ENCODE measurements around the gene MGLL. TPM values are rescaled to one million over a fixed set of nuclear protein-coding genes. Genes with fewer than 3 reads are reported as not detected.

MGLL gene
- total and polyA plus RNA-seq, 9 donors = 4.5 to 22.4 (median 13.3) TPM

GRCh38 chr3:127812151-127812550, 10.2 kb downstream of the MGLL start:
- H3K4me1 ChIP-seq (ENCODE audit: insufficient read depth) = no peaks in the 10 kb centered on the region
- TF ChIP-seq EP300 (IDR thresholded peaks at IDR 0.05) = no peak
- no peak for TF ChIP-seq POLR2A (IDR thresholded peaks at IDR 0.05)
- TF ChIP-seq, protein P1, sequence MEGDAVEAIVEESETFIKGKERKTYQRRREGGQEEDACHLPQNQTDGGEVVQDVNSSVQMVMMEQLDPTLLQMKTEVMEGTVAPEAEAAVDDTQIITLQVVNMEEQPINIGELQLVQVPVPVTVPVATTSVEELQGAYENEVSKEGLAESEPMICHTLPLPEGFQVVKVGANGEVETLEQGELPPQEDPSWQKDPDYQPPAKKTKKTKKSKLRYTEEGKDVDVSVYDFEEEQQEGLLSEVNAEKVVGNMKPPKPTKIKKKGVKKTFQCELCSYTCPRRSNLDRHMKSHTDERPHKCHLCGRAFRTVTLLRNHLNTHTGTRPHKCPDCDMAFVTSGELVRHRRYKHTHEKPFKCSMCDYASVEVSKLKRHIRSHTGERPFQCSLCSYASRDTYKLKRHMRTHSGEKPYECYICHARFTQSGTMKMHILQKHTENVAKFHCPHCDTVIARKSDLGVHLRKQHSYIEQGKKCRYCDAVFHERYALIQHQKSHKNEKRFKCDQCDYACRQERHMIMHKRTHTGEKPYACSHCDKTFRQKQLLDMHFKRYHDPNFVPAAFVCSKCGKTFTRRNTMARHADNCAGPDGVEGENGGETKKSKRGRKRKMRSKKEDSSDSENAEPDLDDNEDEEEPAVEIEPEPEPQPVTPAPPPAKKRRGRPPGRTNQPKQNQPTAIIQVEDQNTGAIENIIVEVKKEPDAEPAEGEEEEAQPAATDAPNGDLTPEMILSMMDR (IDR thresholded peaks at IDR 0.05) = no peak
- no peak overlapping the region for H3K27ac ChIP-seq

DNA sequence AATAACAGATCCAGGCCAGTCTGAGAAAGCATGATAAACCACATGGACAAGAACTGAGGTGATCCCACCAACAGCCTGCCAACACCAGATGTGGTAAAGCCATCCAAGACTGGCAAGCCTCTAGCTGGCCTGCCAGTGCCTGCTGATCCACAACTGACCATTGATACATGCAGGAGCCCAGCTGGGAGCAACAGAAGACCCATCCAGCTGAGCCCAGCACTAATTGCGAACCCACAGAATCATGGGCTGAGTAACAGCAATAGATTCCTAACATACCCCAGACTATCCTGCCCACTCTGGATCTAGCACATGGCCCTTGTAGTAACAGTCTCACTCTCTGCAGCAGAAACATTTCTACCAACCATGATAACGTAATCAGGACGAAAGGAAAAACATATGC, 10.6 kb downstream of the MGLL start:
- WGBS, 3 donors = 95 to 99% (median 98%) methylated on average over 3 of the region's 3 CpGs
- intact Hi-C loops (cut with DNase I) = no loop called here
- Histone ChIP-seq H3K27me3 (no peaks in the 10 kb centered on the region), H3K36me3 (no peaks in the 10 kb centered on the region), H3K4me3 (no peak overlapping the region), H3K27ac (no peak overlapping the region), H3K4me1 (ENCODE audit: insufficient read depth) (no peaks in the 10 kb centered on the region), H3K9me3 (no peaks in the 10 kb centered on the region)
- DNase-seq = no peak
- TF ChIP-seq, protein P1 (IDR thresholded peaks at IDR 0.05) = no peak
- TF ChIP-seq EP300 (IDR thresholded peaks at IDR 0.05) = no peak
- TF ChIP-seq POLR2A (IDR thresholded peaks at IDR 0.05) = no peak

More at GRCh38 chr3:127812151-127812550, 10.2 kb downstream of the MGLL start:
- Histone ChIP-seq H3K9me3 (no peaks in the 10 kb centered on the region), H3K4me3 (no peak overlapping the region), H3K27me3 (no peaks in the 10 kb centered on the region), H3K36me3 (no peaks in the 10 kb centered on the region)
- DNase-seq = no peak
- intact Hi-C loops (cut with DNase I) = no loop called here

DNA sequence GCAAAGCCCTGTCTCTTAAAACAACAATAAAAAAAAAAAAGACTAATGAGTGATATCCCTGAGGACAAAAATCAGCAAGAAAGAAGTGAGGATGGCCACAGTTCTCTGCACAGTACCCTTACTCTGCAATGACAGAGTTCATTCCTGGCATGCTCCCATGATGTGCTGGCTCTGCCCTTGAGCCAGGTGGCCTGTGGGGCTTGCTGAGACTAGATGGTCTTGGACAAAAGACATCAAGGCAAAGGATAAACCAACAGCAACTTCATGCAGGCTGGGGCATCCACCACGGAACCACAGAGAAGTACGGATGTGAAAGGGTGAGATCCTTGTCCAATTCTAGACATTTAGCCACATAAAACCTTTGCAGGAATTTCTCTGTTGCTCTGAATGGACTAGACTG, 12.7 kb downstream of the MGLL start:
- DNase-seq = no peak
- H3K9me3 ChIP-seq = no peaks in the 10 kb centered on the region
- no peaks in the 10 kb centered on the region for H3K4me1 ChIP-seq (ENCODE audit: insufficient read depth)
- no peaks in the 10 kb centered on the region for H3K36me3 ChIP-seq
- intact Hi-C loops (cut with DNase I) = no loop called here
- WGBS, 3 donors = 86 to 94% (median 93%) methylated on average over 2 of the region's 2 CpGs
- no peak overlapping the region for H3K4me3 ChIP-seq
- TF ChIP-seq, protein P1 (IDR thresholded peaks at IDR 0.05) = no peak
- TF ChIP-seq EP300 (IDR thresholded peaks at IDR 0.05) (no peak), POLR2A (IDR thresholded peaks at IDR 0.05) (no peak)
- no peak overlapping the region for H3K27ac ChIP-seq
- no peaks in the 10 kb centered on the region for H3K27me3 ChIP-seq

GRCh38 chr3:127809211-127809610, 13.1 kb downstream of the MGLL start:
- WGBS, 3 donors = 82 to 90% (median 88%) methylated on average over 1 of the region's 1 CpG
- intact Hi-C loops (cut with DNase I) = no loop called here
- Histone ChIP-seq H3K9me3 (no peaks in the 10 kb centered on the region), H3K27ac (no peak overlapping the region), H3K27me3 (no peaks in the 10 kb centered on the region), H3K36me3 (no peaks in the 10 kb centered on the region), H3K4me1 (ENCODE audit: insufficient read depth) (no peaks in the 10 kb centered on the region), H3K4me3 (no peak overlapping the region)
- no peak for DNase-seq
- TF ChIP-seq EP300 (IDR thresholded peaks at IDR 0.05) (no peak), POLR2A (IDR thresholded peaks at IDR 0.05) (no peak)
- TF ChIP-seq, protein P1 (IDR thresholded peaks at IDR 0.05) = no peak

DNA sequence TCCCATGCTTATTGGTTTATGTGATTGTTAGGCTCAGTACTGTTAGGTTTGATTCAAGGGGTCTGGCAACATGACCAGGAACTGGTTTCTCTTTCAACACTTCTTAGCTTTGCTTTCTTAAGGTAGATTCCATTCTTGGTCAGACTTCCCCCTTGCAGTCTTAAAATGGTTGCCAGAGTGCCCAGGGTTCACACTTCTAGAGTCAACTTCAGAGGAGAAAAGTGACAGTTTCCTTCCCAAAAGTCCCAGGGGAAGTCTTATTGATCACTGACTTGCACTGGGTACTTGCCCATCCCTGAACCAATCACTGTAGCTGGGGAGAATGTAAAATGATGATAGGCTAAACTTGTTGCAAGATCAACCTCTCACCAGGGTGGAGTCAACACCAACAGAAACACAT, 14.1 kb downstream of the MGLL start:
- no peak overlapping the region for H3K4me3 ChIP-seq
- H3K4me1 ChIP-seq (ENCODE audit: insufficient read depth) = no peaks in the 10 kb centered on the region
- no peak for DNase-seq
- intact Hi-C loops (cut with DNase I) = no loop called here
- H3K9me3 ChIP-seq = no peaks in the 10 kb centered on the region
- no peak for TF ChIP-seq POLR2A (IDR thresholded peaks at IDR 0.05)
- no peak for TF ChIP-seq EP300 (IDR thresholded peaks at IDR 0.05)
- TF ChIP-seq, protein P1 (IDR thresholded peaks at IDR 0.05) = no peak
- H3K36me3 ChIP-seq = no peaks in the 10 kb centered on the region
- no peak overlapping the region for H3K27ac ChIP-seq
- H3K27me3 ChIP-seq = no peaks in the 10 kb centered on the region

Data from ovary (tissue), 9 donors.